GM23338 (cell line): ENCODE data around the gene PRCC.
"Not testable (repeated sequence)": the region's sequence is repeated elsewhere in the genome, so short reads cannot be mapped to it uniquely, and the experiment has no call there.

Experiments
- CREB1 ChIP-seq: fragments of 250-450 bp; sonication (Bioruptor Pico); IDR thresholded peaks from 2 replicates; pipeline ENCODE4 v1.5.0; 2020; ENCODE audit warnings: low read depth, mild to moderate bottlenecking, moderate library complexity
- CTCF ChIP-seq, 2 experiments: fragments of 200-600 bp in 1 of 2; sonication (generic) in 1 of 2; conservative IDR thresholded peaks; 2 replicates each; pipeline versions ENCODE4 v1.5.1 to v1.6.1; 2016 to 2017; ENCODE audit warnings: antibody characterized with exemption in 2 of 2, low read depth in 2 of 2, mild to moderate bottlenecking in 2 of 2, moderate library complexity in 1 of 2
- EZH2 ChIP-seq: fragments of 200-600 bp; sonication (generic); IDR thresholded peaks from one replicate; pipeline ENCODE4 v1.8.0; 2017; ENCODE audit warnings: antibody characterized with exemption, mild to moderate bottlenecking, low read depth; ENCODE audit not compliant: unreplicated experiment
- EZH2phosphoT487 ChIP-seq: fragments of 200-600 bp; sonication (generic); IDR thresholded peaks from one replicate; pipeline ENCODE4 v1.8.1; 2018; ENCODE audit warnings: antibody characterized with exemption; ENCODE audit not compliant: unreplicated experiment
- JUNB ChIP-seq: IDR thresholded peaks from one replicate; pipeline ENCODE4 v1.6.1; 2016; ENCODE audit warnings: antibody characterized with exemption; ENCODE audit not compliant: unreplicated experiment
- NANOG ChIP-seq: IDR thresholded peaks from 2 replicates; pipeline ENCODE4 v1.6.1; 2016; ENCODE audit warnings: antibody characterized with exemption, borderline replicate concordance
- POLR2AphosphoS5 ChIP-seq: IDR thresholded peaks from 2 replicates; pipeline ENCODE4 v1.6.1; 2016; ENCODE audit warnings: antibody characterized with exemption, low read depth
- REST ChIP-seq: IDR thresholded peaks from one replicate; pipeline ENCODE4 v1.6.1; 2018; ENCODE audit warnings: antibody characterized with exemption; ENCODE audit not compliant: unreplicated experiment
- ZNF114 ChIP-seq: fragments of 250-450 bp; sonication (Bioruptor Pico); IDR thresholded peaks from 2 replicates; pipeline ENCODE4 v1.5.0; 2020; ENCODE audit warnings: mild to moderate bottlenecking, moderate library complexity
- ZNF331 ChIP-seq: fragments of 250-450 bp; sonication (Bioruptor Pico); IDR thresholded peaks from 2 replicates; pipeline ENCODE4 v1.5.0; 2020; ENCODE audit warnings: low read depth, mild to moderate bottlenecking, moderate library complexity
- ZNF462 ChIP-seq: fragments of 250-450 bp; sonication (Bioruptor Pico); IDR thresholded peaks from 2 replicates; pipeline ENCODE4 v1.5.0; 2020; ENCODE audit warnings: mild to moderate bottlenecking, moderate library complexity

GRCh38 chr1:156765136-156765535 lies 2.2 kb upstream of the PRCC start:
- not testable (repeated sequence) for TF ChIP-seq EZH2; EZH2phosphoT487; CTCF (conservative IDR thresholded peaks at IDR 0.05; ENCODE audit: low read depth in 2 of 2); REST; POLR2AphosphoS5; CREB1 (CRISPR knock-in tag); ZNF331 (CRISPR knock-in tag); ZNF462 (CRISPR knock-in tag); JUNB; NANOG; ZNF114
